Lower leg skin (tissue), 3 donors: ENCODE measurements around the gene SBNO2.

Experiments used
- CTCF ChIP-seq, 3 donors: fragments of 450-650 bp; IDR thresholded peaks; one replicate each; pipeline ENCODE4 v1.5.1; 2016; ENCODE audit warnings: antibody characterized with exemption in 3 of 3, mild to moderate bottlenecking in 3 of 3, moderate library complexity in 2 of 3
- POLR2A ChIP-seq, 2 donors: fragments of 450-650 bp; IDR thresholded peaks; one replicate each; pipeline ENCODE4 v1.6.1; 2016 to 2017; ENCODE audit warnings: antibody characterized with exemption in 2 of 2, mild to moderate bottlenecking in 1 of 2, moderate library complexity in 1 of 2

DNA sequence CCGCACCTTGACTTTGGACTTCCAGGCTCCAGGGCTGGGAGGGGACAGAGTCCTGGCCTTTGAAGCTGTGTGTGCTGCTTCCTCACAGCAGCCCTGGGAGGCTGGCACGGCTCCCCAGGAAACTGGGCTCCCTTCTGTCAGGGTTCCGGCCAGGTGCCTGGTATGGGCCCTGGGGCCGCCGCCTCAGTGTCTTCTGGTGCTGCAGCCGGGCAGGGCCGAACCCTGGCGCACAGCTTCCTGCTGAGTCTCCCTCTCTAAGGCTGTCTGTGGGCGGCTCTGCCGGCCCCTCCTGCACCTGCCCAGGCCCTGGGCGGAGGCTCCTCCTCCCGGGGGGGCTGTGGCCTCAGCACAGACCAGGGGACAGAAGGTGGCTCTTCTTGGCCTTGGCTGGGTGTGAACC, 37.9 kb downstream of the SBNO2 start:
- TF ChIP-seq CTCF (IDR thresholded peaks at IDR 0.05) (no peak), POLR2A (IDR thresholded peaks at IDR 0.05) (no peak)
